ENCODE results near the gene FHL3. TPM values are rescaled to one million over a fixed set of nuclear protein-coding genes. Genes with fewer than 3 reads are reported as not detected.

Gene FHL3
- total RNA-seq, 4 donors from 2014 or later, result 3.0 to 19.1 (median 12.2) TPM

- no peak for DNase-seq
- Histone ChIP-seq H3K27me3 (peaks cover 8% of the 10 kb centered on the region), H3K4me1 (peaks cover 14 to 20% (median 18%) of the 10 kb centered on the region in 4 donors), H3K4me3 (no peak overlapping the region), H3K36me3 (peaks cover 0 to 15% (median 6%) of the 10 kb centered on the region in 4 donors), H3K27ac (no peak overlapping the region), H3K9me3 (no peaks in the 10 kb centered on the region)
- intact Hi-C loops (cut with DNase I; ENCODE audit: low total_unique reads), result no loop called here
- WGBS, 2 donors (ENCODE audit: low coverage in 1 of 2), result 74% methylated on average over 2 of the region's 2 CpGs; no CpG with 5 or more reads in 1 of the 2 donors
- TF ChIP-seq EP300 (IDR thresholded peaks at IDR 0.05; ENCODE audit: low read depth) (no peak), POLR2AphosphoS5 (IDR thresholded peaks at IDR 0.05) (no peak), CTCF (IDR thresholded peaks at IDR 0.05) (no peak), POLR2A (IDR thresholded peaks at IDR 0.05) (no peak)
- in situ Hi-C loops (cut with MboI; ENCODE audit: low pct_ligation_motif_present in 1 of 4, low pct_unique_long_range_greater_than_20kb in 1 of 4, low sequenced_read_pairs in 3 of 4), result loop anchor here in 2 of 4 donors (10.0 to 25.0 kb wide), 2 partner anchors 806 to 809 kb away; no protein-coding TSS in a partner anchor
These were observed 23.4 kb upstream of the FHL3 start for GRCh38 chr1:38028671-38029070.

- no peak for TF ChIP-seq POLR2AphosphoS5 (IDR thresholded peaks at IDR 0.05)
- H3K4me3 ChIP-seq, result no peak overlapping the region
- peaks cover 0 to 20% (median 8%) of the 10 kb centered on the region in 4 donors for H3K36me3 ChIP-seq
- peaks cover 8% of the 10 kb centered on the region for H3K27me3 ChIP-seq
- in situ Hi-C loops (cut with MboI; ENCODE audit: low pct_ligation_motif_present in 1 of 4, low pct_unique_long_range_greater_than_20kb in 1 of 4, low sequenced_read_pairs in 3 of 4), result loop anchor here in 2 of 4 donors (10.0 to 25.0 kb wide), 2 partner anchors 807 to 809 kb away; no protein-coding TSS in a partner anchor
- no peaks in the 10 kb centered on the region for H3K9me3 ChIP-seq
- no peak for DNase-seq
- H3K4me1 ChIP-seq, result peaks cover 14 to 20% (median 18%) of the 10 kb centered on the region in 4 donors
- no peak overlapping the region for H3K27ac ChIP-seq
- WGBS, 2 donors (ENCODE audit: low coverage in 1 of 2), result 77 to 90% methylated on average over 2 to 3 of the region's 3 CpGs
- intact Hi-C loops (cut with DNase I; ENCODE audit: low total_unique reads), result no loop called here
These were observed 22.8 kb upstream of the FHL3 start for GRCh38 chr1:38028105-38028591.

- in situ Hi-C loops (cut with MboI; ENCODE audit: low pct_ligation_motif_present in 1 of 4, low pct_unique_long_range_greater_than_20kb in 1 of 4, low sequenced_read_pairs in 3 of 4), result loop anchor here in 2 of 4 donors (10.0 to 25.0 kb wide), 2 partner anchors 807 to 810 kb away; no protein-coding TSS in a partner anchor
- H3K9me3 ChIP-seq, result no peaks in the 10 kb centered on the region
- H3K4me3 ChIP-seq, result no peak overlapping the region
- DNase-seq, result no peak
- H3K27ac ChIP-seq, result no peak overlapping the region
- H3K4me1 ChIP-seq, result peaks cover 14 to 20% (median 18%) of the 10 kb centered on the region in 4 donors
- WGBS, 2 donors (ENCODE audit: low coverage in 1 of 2), result 90% methylated on average over 19 of the region's 19 CpGs; no CpG with 5 or more reads in 1 of the 2 donors
- peaks cover 0 to 27% (median 11%) of the 10 kb centered on the region in 4 donors for H3K36me3 ChIP-seq
- intact Hi-C loops (cut with DNase I; ENCODE audit: low total_unique reads), result no loop called here
- TF ChIP-seq CTCF (IDR thresholded peaks at IDR 0.05) (no peak), POLR2AphosphoS5 (IDR thresholded peaks at IDR 0.05) (no peak), POLR2A (IDR thresholded peaks at IDR 0.05) (no peak), EP300 (IDR thresholded peaks at IDR 0.05; ENCODE audit: low read depth) (no peak)
- peaks cover 8% of the 10 kb centered on the region for H3K27me3 ChIP-seq
These were observed 22.1 kb upstream of the FHL3 start for GRCh38 chr1:38027201-38028104.

- Histone ChIP-seq H3K27me3 (peaks cover 8% of the 10 kb centered on the region), H3K4me3 (no peak overlapping the region), H3K36me3 (peaks cover 0 to 35% (median 14%) of the 10 kb centered on the region in 4 donors), H3K9me3 (no peaks in the 10 kb centered on the region), H3K27ac (no peak overlapping the region), H3K4me1 (peaks cover 14 to 20% (median 18%) of the 10 kb centered on the region in 4 donors)
- 84% methylated on average over 8 of the region's 8 CpGs; no CpG with 5 or more reads in 1 of the 2 donors for WGBS, 2 donors (ENCODE audit: low coverage in 1 of 2)
- peak; percentile 26 for DNase-seq
- TF ChIP-seq CTCF (IDR thresholded peaks at IDR 0.05), result peak; percentile 26 to 45 (median 39)
- TF ChIP-seq EP300 (IDR thresholded peaks at IDR 0.05; ENCODE audit: low read depth), result no peak
- TF ChIP-seq POLR2A (IDR thresholded peaks at IDR 0.05), result no peak
- intact Hi-C loops (cut with DNase I; ENCODE audit: low total_unique reads) (no loop called here), in situ Hi-C loops (cut with MboI; ENCODE audit: low pct_ligation_motif_present in 1 of 4, low pct_unique_long_range_greater_than_20kb in 1 of 4, low sequenced_read_pairs in 3 of 4) (loop anchor here in 2 of 4 donors (10.0 to 25.0 kb wide), 2 partner anchors 808 to 811 kb away; no protein-coding TSS in a partner anchor)
These were observed 21.4 kb upstream of the FHL3 start for GRCh38 chr1:38026592-38027200.
